Left renal pelvis (tissue), 4 donors: ENCODE measurements around the gene TLL2. TPM values are rescaled to one million over a fixed set of nuclear protein-coding genes. Genes with fewer than 3 reads are reported as not detected.

Source experiments
- DNase-seq, 4 donors: peaks; one replicate each; pipeline ENCODE4 v3.0.0-alpha.2; 2013; ENCODE audit warnings: low read depth in 4 of 4, low spot score in 3 of 4
- polyA plus RNA-seq, 4 donors: library from polyadenylated mRNA; unstranded; fragments of 120-200 nt; gene quantifications; one replicate each; pipeline ENCODE4 v1.2.1, GENCODE V29; 2013; ENCODE audit not compliant: insufficient read length in 4 of 4

The TLL2 gene
- polyA plus RNA-seq, 4 donors = 0.40 to 0.93 (median 0.73) TPM

GRCh38 chr10:96509017-96509641 lies 4.6 kb downstream of the TLL2 start:
- DNase-seq = no peak

GRCh38 chr10:96507044-96507443 lies 6.7 kb downstream of the TLL2 start:
- DNase-seq = no peak

- DNase-seq = no peak
These were observed 8.3 kb downstream of the TLL2 start for GRCh38 chr10:96505150-96506136.

GRCh38 chr10:96502561-96503282 lies 11.0 kb downstream of the TLL2 start:
- no peak for DNase-seq

GRCh38 chr10:96501985-96502384 lies 11.7 kb downstream of the TLL2 start:
- no peak for DNase-seq

- no peak for DNase-seq
These were observed 13.2 kb downstream of the TLL2 start for GRCh38 chr10:96500519-96500918.

GRCh38 chr10:96500050-96500449 lies 13.7 kb downstream of the TLL2 start:
- DNase-seq = no peak

- no peak for DNase-seq
These were observed 16.3 kb downstream of the TLL2 start for GRCh38 chr10:96497391-96497790.

- no peak for DNase-seq
These were observed 17.3 kb downstream of the TLL2 start for GRCh38 chr10:96496281-96496925.

- no peak for DNase-seq
These were observed 18.2 kb downstream of the TLL2 start for GRCh38 chr10:96495544-96495943.

GRCh38 chr10:96494694-96495093 lies 19.0 kb downstream of the TLL2 start:
- no peak for DNase-seq

- no peak for DNase-seq
These were observed 19.7 kb downstream of the TLL2 start for GRCh38 chr10:96493871-96494525.

- DNase-seq = no peak
These were observed 20.5 kb downstream of the TLL2 start for GRCh38 chr10:96493254-96493653.

GRCh38 chr10:96491303-96491702 lies 22.4 kb downstream of the TLL2 start:
- no peak for DNase-seq

GRCh38 chr10:96488161-96488935 lies 25.4 kb downstream of the TLL2 start:
- DNase-seq = no peak

GRCh38 chr10:96482815-96483588 lies 30.7 kb downstream of the TLL2 start:
- DNase-seq = no peak

- no peak for DNase-seq
These were observed 35.4 kb downstream of the TLL2 start for GRCh38 chr10:96478355-96478754.

GRCh38 chr10:96473866-96474265 lies 39.9 kb downstream of the TLL2 start:
- no peak for DNase-seq
